IMR-90 (cell line): ENCODE results near the gene SNX7.

Experiments
- BHLHE40 ChIP-seq: fragments of 150-350 bp; IDR thresholded peaks from 2 replicates; pipeline ENCODE4 v1.6.1; 2016; ENCODE audit warnings: mild to moderate bottlenecking, low read depth, low read length
- CEBPB ChIP-seq: IDR thresholded peaks from 2 replicates; pipeline ENCODE4 v1.6.1; 2012; ENCODE audit warnings: low read depth, low read length, improper control_type of control experiment
- CTCF ChIP-seq: conservative IDR thresholded peaks from 2 replicates; pipeline ENCODE4 v1.5.1; 2012; ENCODE audit warnings: mild to moderate bottlenecking, low read depth, low read length, improper control_type of control experiment
- ELK1 ChIP-seq: fragments of 150-350 bp; IDR thresholded peaks from 2 replicates; pipeline ENCODE4 v1.6.1; 2016; ENCODE audit warnings: low read depth, mild to moderate bottlenecking, low read length, moderate library complexity, borderline replicate concordance
- MAFK ChIP-seq: IDR thresholded peaks from 2 replicates; pipeline ENCODE4 v1.6.1; 2012; ENCODE audit warnings: low read depth, low read length, improper control_type of control experiment
- MAZ ChIP-seq: IDR thresholded peaks from 2 replicates; pipeline ENCODE4 v1.6.1; 2012; ENCODE audit warnings: low read depth, mild to moderate bottlenecking, low read length, improper control_type of control experiment, moderate library complexity, borderline replicate concordance
- MXI1 ChIP-seq: IDR thresholded peaks from 2 replicates; pipeline ENCODE4 v1.6.1; 2012; ENCODE audit warnings: low read depth, mild to moderate bottlenecking, low read length, moderate library complexity, borderline replicate concordance
- POLR2A ChIP-seq: IDR thresholded peaks from 2 replicates; pipeline ENCODE4 v1.6.1; 2012; ENCODE audit warnings: mild to moderate bottlenecking, low read depth, low read length
- RAD21 ChIP-seq: IDR thresholded peaks from 2 replicates; pipeline ENCODE4 v1.6.1; 2012; ENCODE audit warnings: low read length, improper control_type of control experiment
- SMC3 ChIP-seq: fragments of 150-350 bp; IDR thresholded peaks from 2 replicates; pipeline ENCODE4 v1.6.1; 2016; ENCODE audit warnings: low read depth, mild to moderate bottlenecking, antibody characterized with exemption, low read length, moderate library complexity

- TF ChIP-seq RAD21, result no peak
- TF ChIP-seq POLR2A, result no peak
- TF ChIP-seq CTCF, result no peak
- TF ChIP-seq SMC3, result no peak
- TF ChIP-seq MAFK, result no peak
- no peak for TF ChIP-seq BHLHE40
- TF ChIP-seq CEBPB, result no peak
- TF ChIP-seq ELK1, result no peak
- TF ChIP-seq MAZ, result no peak
- TF ChIP-seq MXI1, result no peak
These were observed 38.7 kb downstream of the SNX7 start for GRCh38 chr1:98700228-98700627.
